Renal cortical epithelial cell (primary cell): Measurements from ENCODE around the gene CLIP3. TPM values are rescaled to one million over a fixed set of nuclear protein-coding genes. Genes with fewer than 3 reads are reported as not detected.
A peak's percentile ranks its signal among the peaks of the same experiment; 100 is the strongest.

ENCODE experiments used
- DNase-seq: peaks from one replicate; pipeline ENCODE4 v3.0.0-alpha.2; 2011; ENCODE audit warnings: low read depth
- total RNA-seq: library from RNA; depleted of rRNA; stranded (reverse); fragments of >200 nt; gene quantifications from 2 replicates; pipeline ENCODE4 v1.2.3, GENCODE V29; 2014

CLIP3 gene
- total RNA-seq, 1 donor from 2014 or later, result 15.2 TPM

DNA sequence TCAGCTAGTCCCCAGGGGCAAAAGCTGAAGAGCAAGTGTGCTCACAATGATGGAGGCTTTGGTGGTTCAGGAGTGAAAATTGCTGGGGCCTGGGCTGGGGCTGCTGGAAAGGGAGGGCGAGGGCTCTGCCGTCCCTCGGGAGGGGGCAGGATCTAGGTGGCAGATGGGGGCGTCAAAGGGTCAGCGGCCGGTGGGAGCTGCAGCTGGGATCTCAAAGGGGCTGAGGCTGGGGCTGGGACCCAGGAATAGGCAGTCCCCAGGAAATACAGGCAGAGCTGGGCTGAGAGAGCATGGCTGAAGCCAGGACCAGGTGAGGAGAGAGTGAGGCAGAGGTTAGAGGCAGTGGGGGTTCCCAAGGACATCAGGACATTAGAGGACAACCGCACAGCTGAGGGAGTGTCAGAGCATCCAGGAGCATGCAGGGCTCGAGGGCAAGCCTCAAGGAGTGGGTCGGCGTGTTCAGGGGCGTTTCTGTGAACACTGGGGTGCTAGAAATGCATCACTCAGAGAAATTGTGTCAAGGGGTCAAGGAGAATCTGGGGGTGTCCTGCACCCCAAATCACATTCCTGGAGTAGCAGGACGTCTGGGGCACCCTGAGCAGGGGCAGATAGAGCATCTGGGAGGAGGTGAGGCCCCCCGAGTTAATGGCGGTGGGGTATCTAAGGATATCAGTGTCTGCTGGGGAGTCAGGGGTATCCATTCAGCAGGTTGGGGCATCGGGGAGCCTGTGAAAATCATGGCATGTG is 22.9 kb downstream of the CLIP3 start:
- no peak for DNase-seq

DNA sequence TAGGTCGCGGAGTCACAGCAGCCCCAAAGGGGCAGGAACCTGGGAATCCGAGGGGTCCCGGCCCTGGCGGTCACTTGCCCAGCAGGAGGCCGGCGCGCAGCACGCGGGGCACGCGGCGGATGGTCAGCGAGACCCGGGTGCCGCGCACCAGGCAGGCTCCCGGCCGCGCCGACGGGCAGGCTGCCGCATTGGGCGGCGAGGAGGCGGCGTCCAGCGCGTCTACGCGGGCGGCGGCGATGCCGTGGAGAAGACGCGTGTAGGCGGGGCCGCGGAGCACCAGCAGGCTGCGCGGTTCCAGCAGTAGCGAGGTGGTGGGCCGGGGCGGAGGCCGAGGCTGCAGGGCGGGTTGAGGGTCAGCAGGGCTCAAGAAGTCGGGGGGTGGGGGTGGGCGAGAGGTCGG is 23.5 kb downstream of the CLIP3 start:
- no peak for DNase-seq

DNA sequence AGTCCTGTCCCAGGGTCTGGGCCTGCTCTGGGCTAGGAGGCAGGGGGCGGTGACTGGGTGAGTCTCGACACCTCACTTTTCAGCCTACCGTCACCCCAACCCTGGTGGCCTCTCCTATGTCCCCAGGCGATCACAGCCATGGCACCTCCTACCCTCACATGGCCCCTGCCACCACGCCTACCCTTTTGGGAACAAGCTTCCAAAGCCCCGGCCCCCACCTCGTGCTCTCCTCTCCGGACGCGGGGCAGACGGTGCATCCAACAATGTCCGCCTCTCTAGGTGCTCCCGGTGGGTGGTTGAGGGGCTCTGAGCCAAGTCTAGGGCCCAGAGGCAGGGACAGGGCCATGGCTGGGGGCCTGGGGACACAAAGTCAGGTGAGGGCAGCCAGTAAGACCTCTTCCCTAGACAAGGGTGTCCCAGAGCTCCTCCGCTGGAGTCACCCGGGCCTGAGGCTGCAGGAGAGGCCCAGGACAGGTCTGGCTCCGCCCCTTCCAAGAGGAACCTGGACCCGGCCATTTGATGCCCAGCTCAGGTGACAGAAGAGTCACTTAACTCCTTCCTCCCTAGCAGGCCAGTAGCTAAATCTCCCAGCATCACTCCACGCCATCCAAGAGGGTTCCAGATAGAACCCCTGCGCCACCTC is 24.2 kb downstream of the CLIP3 start, which contains the start of gene SYNE4:
SYNE4 (minus strand) TSS at position 478 of the 643 bp plus-strand sequence; CDS start at position 346, 132 bp downstream.
- DNase-seq, result no peak

DNA sequence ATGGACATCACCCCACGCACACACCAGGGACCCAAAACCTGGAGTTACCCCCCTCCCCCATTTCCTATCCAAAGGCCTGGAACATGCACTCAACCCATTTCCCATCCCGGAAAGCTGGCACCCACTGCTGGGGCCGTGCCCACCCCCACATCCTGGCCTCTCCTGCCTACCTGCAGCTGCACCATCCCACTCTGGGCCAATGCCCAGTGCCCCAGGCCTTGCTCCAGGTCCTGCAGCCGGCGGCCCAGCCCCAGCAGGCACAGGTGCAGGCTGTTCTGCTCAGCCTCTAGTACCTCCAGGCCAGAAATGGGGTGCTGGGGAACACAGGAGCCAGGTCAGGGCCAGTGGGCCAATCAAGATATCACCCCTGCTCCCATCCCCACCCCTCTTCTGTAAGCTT is 25.7 kb downstream of the CLIP3 start:
- no peak for DNase-seq

DNA sequence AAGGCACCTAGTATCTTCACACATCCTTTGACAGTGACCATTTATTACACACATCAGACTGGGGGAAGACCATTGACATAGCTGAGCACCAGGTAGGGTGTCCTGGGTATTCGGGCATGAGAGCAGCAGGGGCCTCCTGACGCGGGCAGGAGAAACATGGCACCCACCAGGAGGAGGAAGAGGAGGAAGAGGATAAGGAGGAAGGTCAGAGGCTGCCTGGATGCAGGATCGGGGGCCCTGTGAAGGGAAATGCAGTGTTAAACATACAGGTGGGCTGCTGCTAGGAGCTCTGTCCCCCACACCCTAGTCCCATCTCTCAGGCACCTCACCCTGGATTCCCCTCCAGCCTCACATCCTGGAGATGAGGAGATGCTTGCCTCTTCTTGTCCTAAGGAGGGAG is 29.4 kb downstream of the CLIP3 start:
- DNase-seq, result no peak

DNA sequence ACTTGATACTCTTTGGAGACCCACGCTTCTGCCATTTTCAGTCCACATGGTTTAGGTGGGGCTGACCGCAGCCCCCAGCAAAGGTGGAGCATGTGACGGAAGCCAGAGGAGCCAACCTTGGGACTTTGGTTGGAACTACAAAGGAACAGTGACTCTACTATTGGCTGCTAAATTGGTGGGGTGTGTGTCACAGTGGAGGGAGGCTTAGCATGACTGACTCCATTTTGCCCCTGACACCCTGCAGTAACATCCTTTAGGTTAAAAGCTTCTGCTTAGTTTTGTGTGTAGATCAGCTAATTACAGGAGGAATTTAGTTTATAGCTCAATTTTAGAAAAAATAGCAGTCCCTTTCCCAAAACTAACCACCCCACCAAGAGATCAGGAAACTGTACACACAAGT is 31.1 kb downstream of the CLIP3 start:
- DNase-seq, result no peak

DNA sequence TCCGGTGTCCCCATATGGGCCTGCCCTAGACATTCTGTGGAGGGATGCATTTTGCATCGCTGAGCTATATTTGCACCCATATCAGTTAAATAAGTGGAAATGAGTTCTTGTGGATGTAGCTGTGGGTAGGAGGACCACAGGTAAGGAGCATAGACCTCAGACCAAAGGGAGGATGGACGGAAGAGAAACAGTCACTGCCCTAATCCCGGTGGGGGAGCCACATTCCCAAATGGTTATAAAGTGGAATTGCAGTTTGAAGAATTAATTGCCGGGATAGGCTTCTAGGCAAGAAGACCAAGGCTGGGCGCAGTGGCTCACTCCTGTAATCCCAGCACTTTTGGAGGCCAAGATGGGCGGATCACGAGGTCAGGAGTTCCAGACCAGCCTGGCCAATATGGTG is 35.9 kb downstream of the CLIP3 start:
- no peak for DNase-seq

DNA sequence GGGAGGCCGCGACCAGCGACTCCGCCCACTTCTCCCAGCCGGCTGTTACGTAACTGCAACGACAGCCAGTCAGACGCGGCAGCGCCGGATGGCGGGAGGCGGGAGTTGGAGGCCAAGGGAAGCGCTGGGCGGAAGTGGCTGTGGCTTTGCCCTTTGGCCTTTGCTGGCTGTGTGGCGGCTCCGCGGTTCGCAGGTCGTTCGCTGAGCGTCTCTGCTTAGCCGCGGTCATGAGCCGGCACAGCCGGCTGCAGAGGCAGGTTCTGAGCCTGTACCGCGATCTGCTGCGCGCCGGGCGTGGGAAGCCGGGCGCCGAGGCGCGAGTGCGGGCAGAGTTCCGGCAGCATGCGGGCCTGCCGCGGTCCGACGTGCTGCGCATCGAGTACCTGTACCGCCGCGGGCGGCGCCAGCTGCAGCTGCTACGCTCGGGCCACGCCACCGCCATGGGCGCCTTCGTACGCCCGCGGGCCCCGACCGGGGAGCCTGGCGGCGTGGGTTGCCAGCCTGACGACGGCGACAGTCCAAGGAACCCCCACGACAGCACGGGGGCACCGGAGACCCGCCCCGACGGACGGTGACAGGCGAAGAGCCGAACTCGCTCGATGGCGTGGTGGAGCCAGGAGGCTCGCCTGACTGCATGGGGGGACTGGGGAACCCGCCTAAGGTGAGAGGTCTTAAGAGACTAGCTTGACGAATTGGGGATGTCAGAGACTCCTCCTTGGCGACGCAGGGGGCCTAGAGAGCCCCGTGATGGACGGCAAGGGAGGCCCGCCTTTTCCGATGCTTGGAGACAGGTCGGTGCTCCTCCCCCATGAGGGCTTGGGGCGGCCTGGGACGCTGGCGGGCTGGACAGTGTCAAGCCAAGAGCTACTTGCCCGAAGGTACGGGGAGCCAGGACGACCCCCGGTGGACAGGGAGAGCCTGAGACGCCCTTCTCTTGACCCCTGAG is 37.4 kb downstream of the CLIP3 start, which contains the start of gene SDHAF1:
SDHAF1 (plus strand) TSS at position 141 of the 946 bp plus-strand sequence; CDS start at position 228, 87 bp downstream.
- peak; percentile 82 for DNase-seq

DNA sequence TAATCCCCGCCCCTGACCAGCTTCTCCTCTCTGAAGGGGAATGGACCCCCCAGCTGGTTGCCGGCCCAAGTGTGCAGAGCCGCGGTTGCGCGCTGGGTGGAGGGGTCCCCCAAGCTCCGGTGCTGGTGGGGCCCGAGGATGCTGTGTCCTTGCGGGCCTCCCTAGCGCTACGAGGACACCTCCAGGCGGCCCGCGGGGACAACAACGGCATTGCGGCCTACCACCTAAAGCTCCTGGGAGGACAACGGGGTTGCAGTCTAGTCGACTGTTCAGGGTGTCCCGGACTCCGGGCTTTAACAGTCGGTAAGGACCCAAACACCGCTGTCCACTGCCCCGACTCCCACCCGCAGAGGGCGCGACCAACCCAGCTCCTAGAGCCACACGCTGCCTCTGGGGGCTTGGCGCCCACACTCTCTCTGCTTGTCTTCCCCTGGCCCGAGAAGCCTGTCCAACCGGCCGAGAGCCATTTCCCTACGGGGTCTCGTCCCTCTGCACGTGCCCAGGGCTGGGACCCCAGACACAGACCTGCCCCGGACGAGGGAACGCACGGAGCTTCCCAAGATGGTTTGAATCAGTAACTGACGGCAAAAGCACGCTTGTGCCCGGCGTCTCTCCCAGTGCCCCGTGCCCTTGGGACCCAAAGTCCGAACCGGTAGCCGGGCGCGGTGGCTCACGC is 38.6 kb downstream of the CLIP3 start:
- DNase-seq, result no peak

DNA sequence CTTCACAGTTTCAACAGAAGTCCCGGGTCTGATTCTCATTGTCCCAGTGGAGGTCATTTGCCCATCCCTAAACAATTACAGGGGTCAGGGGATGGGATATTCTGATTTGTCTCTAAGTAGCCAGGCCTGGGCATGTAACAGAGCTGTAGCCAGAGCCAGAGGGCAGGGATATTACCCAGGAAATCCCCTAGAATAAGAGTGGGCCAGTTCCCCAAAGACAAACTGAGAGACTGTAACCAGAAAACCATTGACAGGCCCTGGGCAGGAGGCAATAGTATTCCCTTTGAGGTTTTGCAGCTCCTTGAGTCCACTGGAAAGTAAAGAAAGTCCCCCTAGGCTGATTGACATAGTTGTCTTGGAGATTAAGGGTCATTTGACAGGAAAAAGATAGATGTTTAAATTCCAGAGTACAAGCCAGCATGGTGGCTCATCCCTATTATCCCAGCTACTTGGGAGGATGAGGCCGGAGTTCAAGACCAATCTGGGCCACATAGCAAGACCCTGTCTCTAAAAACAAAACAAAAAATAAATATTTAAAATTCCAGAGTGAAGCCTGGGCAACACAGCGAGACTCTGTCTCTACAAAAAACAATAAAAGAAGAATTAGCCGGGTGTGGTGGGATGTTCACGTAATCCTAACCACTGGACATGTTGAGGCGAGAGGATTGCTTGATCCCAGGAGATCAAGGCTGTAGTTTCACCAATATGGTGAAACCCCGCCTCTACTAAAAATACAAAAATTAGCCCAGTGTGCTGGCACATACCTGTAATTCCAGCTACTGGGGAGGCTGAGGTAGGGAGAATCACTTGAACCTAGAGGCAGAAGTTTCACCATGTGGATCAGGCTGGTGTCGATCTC is 39.5 kb downstream of the CLIP3 start:
- DNase-seq, result no peak

DNA sequence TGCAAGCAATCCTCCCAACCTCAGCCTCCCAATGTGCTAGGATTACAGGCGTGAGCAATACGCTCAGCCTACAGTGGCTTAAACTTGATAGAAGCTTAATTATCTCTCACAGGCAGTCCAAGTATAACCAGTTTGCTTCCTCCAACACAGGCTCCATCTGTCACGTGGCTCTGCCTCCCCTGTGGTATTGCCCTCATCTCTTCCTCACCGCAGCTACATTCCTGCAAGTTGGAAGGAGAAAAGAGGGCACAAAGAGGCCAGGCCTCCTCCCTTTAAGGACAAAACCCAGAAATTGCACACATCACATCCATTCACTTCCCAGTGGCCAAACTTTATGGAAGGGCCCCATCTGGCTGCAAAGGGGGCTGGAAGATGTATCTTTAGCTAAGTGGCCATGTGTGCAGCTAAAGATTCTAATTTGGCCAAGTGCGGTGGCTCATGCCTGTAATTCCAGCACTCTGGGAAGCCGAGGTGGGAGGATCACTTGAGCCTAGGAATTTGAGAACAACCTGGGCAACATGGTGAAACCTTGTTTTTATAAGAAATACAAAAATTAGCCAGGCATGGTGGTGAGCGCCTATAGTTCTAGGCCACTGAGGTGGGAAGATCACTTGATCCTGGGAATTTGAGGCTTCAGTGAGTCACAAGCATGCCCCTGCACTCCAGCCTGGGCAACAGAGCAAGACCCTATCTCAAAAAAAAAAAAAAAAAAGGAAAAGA is 40.8 kb downstream of the CLIP3 start:
- peak; percentile 75 for DNase-seq

DNA sequence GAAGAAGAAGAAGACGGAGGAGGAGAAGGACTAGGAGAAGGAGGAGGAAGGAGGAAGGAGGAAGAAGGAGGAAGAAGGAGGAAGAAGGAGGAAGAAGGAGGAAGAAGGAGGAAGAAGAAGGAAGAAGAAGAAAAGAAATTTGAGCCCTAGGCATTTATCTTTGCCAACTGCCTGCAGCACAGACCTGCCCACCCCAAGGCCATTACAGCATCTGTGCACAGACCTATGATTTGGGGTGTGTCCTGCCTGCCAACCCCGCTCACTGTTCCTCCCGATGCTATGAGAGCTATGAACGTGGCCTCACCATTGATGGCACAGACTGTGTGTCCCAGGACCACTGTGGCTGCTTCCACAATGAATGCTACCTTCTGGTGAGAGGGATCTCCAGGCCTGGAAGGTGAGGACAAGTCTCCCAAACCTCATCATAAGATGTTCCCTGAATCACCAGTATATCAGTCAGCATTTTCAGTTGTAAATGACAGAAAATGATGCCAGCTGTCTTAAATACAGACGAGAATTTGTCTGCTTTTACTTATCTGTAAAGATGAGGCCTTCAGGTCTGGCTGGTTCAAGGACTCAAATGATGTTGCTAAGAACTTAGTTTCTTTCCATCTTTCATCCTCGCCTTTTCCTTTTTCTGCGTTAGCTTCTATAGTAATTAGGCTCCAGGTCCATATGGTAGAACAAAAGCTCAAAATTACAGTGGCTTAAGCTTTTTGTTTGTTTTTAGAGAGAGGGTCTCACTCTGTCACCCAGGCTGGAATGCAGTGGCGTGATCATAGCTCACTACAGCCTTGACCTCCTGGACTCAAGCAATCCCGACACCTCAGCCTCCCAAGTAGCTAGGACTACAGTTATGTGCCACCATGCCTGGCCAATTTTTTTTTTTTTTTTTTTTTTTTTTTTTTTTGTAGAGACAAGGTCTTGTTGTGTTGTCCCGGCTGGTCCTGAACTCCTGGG is 41.6 kb downstream of the CLIP3 start:
- no peak for DNase-seq

DNA sequence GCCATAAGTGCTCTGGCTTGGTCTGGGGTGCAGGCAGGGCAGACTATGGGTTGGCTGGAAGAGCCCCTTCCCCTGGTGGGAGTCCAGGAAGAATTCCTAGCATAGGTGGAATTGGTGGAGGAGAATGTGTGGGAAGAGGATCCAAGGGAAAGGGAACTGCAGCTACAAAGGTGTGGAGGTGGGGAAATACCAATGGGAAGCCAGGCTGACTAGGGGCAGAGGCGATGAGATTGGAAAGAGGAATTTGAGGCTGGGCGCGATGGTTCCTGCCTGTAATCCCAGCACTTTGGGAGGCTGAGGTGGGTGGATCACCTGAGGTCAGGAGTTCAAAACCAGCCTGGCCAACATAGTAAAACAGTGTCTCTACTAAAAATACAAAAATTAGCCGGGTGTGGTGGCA is 42.5 kb downstream of the CLIP3 start:
- DNase-seq, result no peak

DNA sequence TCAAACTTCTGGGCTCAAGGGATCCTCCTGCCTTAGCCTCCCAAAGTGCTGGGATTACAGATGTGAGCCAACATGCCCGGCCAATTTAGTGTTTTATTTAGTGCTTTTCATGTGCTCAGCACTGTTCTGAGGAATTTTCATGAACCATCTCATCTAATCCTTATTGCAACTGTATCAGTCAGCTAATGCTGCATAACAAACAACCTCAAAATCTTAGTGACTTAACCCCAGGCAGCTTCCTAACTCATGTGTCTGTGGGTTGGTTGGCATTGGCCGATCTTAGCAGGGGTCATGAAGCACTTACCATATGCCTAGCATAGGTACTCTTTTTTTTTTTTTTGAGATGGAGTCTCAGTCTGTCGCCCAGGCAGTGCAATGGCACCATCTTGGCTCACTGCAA is 43.8 kb downstream of the CLIP3 start:
- DNase-seq, result no peak

DNA sequence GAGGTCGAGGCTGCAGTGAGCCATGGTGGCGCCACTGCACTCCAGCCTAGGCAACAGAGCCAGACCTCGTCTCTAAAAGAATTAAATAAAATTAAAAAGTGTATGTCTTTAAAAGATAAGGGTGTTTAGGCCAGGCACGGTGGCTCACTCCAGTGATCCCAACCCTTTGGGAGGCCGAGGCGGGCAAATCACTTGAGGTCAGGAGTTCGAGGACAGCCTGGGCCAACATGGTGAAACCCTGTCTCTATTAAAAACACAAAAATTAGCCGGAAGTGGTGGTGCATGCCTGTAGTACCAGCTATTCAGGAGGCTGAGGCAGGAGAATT is 45.1 kb downstream of the CLIP3 start:
- no peak for DNase-seq

DNA sequence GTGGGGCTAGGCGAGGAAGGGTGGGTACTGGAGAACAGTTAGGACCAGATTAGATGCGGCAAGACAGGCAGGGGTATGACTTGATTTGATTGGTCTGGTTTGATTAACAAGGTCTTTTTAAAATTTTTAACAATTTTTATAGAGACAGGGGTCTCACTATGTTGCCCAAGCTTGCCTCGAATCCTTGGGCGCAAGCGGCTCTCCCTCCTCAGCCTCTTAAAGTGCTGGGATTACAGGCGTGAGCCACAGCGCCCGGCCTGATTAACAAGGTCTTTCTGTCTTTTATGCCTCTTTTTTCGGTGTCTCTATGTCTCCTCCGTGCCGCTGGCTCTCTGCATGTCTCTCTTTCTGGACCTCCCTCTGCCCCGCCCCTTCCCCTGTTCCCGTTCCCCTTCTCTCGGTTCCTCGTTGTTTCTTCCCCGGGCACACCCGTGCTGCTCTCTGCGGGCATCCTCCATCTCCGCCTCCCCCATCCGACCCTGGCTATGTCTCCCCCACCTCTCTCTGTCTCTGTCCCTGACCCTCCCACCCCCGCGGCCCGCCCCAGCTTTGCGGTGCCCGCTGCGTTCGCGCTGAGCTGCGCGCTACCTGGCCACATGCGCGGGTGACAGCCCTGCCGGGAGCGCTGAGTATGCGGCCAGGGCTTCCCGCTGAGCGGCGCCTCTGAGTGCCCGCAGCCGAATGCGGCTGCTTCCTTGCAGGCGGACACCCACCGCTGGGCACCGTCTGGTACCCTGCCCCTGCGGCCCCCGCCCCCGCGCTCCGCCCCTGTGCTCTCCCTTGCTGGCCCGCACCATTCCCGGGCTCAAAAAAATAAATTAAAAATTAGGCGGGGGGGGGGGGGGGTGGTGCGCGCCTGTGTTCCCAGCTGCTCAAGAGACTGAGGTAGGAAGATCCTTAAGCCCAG is 45.8 kb downstream of the CLIP3 start:
- DNase-seq, result no peak

DNA sequence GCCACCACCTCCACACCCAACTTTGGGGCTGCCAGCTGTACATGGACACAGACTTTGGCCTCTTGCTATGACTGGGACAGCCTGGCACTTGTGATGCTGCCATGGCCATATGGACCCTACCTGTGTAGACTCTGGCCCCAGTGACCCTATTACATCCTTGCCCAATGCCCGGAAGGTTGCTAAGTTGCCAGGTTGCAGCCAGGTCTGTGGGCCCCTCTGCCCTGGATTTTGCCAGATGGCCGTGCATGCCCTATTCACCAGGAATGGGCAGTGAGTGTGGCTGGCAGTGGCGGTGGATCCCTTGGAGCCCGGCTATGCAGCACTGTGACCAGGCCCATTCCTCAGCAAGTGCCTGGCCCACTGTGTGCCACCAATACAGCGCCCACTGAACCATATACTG is 46.6 kb downstream of the CLIP3 start:
- no peak for DNase-seq

DNA sequence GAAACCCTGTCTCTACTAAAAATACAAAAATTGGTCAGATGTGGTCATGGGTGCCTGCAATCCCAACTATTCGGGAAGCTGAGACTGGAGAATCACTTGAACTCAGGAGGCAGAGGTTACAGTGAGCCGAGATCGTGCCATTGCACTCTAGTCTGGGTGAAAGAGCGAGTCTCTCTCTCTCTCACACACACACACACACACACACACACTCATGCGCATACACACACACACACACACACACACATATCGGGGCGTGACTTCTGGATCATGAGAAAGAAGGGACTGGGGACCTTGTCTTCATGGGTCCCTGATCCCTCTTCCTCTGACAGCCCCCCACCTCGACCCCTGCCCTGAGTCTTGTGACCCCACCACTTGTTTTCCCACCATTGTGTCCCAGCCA is 49.5 kb downstream of the CLIP3 start:
- no peak for DNase-seq
